ENCODE measurements around the gene KHDC4.

DNA sequence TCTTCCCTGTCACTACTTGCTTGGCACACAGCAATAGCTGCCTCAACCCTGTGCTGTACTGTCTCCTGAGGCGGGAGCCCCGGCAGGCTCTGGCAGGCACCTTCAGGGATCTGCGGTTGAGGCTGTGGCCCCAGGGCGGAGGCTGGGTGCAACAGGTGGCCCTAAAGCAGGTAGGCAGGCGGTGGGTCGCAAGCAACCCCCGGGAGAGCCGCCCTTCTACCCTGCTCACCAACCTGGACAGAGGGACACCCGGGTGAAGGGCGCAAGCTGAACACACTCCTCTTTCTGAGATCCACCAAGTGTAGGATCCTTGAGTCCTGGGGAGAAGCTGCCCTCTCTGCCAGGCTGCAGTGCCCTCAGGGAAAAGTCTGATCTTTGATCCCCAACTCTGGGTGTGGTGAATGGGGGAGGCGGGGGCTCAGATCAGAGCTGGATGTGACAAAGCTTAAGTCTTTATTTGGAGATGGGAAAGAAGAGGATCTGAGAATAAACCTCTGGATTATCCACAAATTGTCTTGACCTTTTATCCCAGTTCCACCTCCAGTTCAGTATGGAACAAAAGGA, 8.4 kb upstream of the KHDC4 start:
- TF ChIP-seq, protein P1, sequence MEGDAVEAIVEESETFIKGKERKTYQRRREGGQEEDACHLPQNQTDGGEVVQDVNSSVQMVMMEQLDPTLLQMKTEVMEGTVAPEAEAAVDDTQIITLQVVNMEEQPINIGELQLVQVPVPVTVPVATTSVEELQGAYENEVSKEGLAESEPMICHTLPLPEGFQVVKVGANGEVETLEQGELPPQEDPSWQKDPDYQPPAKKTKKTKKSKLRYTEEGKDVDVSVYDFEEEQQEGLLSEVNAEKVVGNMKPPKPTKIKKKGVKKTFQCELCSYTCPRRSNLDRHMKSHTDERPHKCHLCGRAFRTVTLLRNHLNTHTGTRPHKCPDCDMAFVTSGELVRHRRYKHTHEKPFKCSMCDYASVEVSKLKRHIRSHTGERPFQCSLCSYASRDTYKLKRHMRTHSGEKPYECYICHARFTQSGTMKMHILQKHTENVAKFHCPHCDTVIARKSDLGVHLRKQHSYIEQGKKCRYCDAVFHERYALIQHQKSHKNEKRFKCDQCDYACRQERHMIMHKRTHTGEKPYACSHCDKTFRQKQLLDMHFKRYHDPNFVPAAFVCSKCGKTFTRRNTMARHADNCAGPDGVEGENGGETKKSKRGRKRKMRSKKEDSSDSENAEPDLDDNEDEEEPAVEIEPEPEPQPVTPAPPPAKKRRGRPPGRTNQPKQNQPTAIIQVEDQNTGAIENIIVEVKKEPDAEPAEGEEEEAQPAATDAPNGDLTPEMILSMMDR (conservative IDR thresholded peaks at IDR 0.05; ENCODE audit: low read length), result no peak
- TF ChIP-seq EZH2phosphoT487 (IDR thresholded peaks at IDR 0.05; ENCODE audit: borderline replicate concordance), result no peak
